T-helper 9 cell (primary cell): ENCODE data around the gene CD300H.

ENCODE experiments used
- DNase-seq: peaks from one replicate; pipeline ENCODE4 v3.0.0-alpha.2; 2020
- total RNA-seq, 2 donors: gene quantifications; one replicate each; lab custom pipeline; 2026; lab: John Stamatoyannopoulos, UW

The CD300H gene
- total RNA-seq, result 0 reads per million in 2 donors

- DNase-seq, result no peak
Observed at GRCh38 chr17:74567397-74567796, at the start of gene CD300H. CD300H (minus strand) TSS chr17:74567509.

GRCh38 chr17:74616696-74617095 is 49.4 kb upstream of the CD300H start:
- DNase-seq, result no peak

- no peak for DNase-seq
Observed at GRCh38 chr17:74612046-74612445, 44.7 kb upstream of the CD300H start.

GRCh38 chr17:74610108-74610507 is 42.8 kb upstream of the CD300H start:
- no peak for DNase-seq

- DNase-seq, result no peak
Observed at GRCh38 chr17:74608511-74608910, 41.2 kb upstream of the CD300H start.

GRCh38 chr17:74607221-74607620 is 39.9 kb upstream of the CD300H start:
- no peak for DNase-seq

GRCh38 chr17:74606050-74606449 is 38.7 kb upstream of the CD300H start:
- DNase-seq, result no peak

- no peak for DNase-seq
Observed at GRCh38 chr17:74605361-74605760, 38.1 kb upstream of the CD300H start.

- DNase-seq, result no peak
Observed at GRCh38 chr17:74604761-74605160, 37.5 kb upstream of the CD300H start.

- no peak for DNase-seq
Observed at GRCh38 chr17:74604200-74604599, 36.9 kb upstream of the CD300H start.

- no peak for DNase-seq
Observed at GRCh38 chr17:74603746-74604145, 36.4 kb upstream of the CD300H start.

- DNase-seq, result no peak
Observed at GRCh38 chr17:74603037-74603635, 35.8 kb upstream of the CD300H start.

GRCh38 chr17:74601944-74602572 is 34.7 kb upstream of the CD300H start:
- peak; percentile 6 for DNase-seq

GRCh38 chr17:74599448-74599939 is 32.2 kb upstream of the CD300H start:
- DNase-seq, result no peak

GRCh38 chr17:74599023-74599399 is 31.7 kb upstream of the CD300H start:
- DNase-seq, result no peak

GRCh38 chr17:74598346-74599022 is 31.2 kb upstream of the CD300H start:
- DNase-seq, result no peak

GRCh38 chr17:74597069-74597790 is 29.9 kb upstream of the CD300H start:
- DNase-seq, result no peak

GRCh38 chr17:74595037-74595750 is 27.9 kb upstream of the CD300H start:
- DNase-seq, result no peak

GRCh38 chr17:74592087-74592990 is 25.0 kb upstream of the CD300H start, which contains the start of gene CD300LD:
CD300LD (minus strand) TSS chr17:74592283; CDS start chr17:74592202, 81 bp downstream.
- no peak for DNase-seq

- DNase-seq, result no peak
Observed at GRCh38 chr17:74591503-74591902, 24.2 kb upstream of the CD300H start.

GRCh38 chr17:74585711-74586110 is 18.4 kb upstream of the CD300H start:
- no peak for DNase-seq
